Cerebellar cortex (tissue), 1 donor: ENCODE results near the gene CHPF2.

Experiments used
- DNase-seq: peaks from one replicate; pipeline ENCODE4 v3.0.0-alpha.2; 2015; ENCODE audit warnings: low spot score

CHPF2 gene

DNA sequence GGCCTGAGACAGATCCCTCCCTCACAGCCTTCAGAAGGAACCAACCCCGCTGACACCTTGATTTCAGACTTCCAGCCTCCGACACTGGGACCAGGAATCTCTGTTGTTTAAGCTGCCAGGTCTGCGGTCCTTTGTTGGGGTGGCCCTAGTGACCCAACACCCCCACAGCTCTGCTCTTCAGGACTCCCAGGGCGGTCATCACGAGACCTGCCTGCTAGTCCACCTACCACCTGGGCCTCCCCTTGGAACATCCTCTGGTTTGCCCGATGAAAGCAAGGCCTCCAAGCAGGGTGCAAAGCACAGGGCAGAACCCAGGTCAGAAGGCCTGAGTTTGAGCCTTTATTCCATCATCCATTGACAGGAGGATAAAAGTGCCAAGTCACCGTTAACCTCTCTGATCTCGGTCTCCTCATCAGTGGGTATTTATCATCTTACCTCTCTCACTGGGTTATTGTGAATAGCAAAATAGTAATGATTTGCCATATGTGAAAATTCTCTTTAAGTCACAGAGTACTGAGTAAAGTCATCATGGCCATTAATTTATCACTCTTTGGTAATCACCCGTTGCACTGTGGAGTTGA, 33.2 kb downstream of the CHPF2 start:
- no peak for DNase-seq

DNA sequence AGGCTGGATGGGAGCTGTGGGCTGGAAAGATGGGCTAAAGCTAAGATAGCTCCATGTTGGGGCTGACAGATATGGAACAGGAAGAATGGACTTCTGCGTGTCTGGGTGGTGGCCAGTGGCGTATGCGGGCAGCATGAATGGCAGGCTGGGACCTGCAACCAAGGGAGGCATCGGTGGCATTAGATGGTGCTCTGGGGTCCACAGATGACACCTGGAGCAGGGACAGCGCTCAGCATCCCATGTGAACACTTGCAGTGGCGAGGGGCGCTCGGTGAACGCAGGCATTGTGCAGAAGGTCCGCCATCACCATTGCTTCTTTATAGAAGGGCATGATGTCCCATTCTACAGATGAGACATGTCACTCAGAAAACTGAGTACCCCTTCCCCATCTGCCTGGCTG, 37.2 kb downstream of the CHPF2 start:
- DNase-seq: no peak

DNA sequence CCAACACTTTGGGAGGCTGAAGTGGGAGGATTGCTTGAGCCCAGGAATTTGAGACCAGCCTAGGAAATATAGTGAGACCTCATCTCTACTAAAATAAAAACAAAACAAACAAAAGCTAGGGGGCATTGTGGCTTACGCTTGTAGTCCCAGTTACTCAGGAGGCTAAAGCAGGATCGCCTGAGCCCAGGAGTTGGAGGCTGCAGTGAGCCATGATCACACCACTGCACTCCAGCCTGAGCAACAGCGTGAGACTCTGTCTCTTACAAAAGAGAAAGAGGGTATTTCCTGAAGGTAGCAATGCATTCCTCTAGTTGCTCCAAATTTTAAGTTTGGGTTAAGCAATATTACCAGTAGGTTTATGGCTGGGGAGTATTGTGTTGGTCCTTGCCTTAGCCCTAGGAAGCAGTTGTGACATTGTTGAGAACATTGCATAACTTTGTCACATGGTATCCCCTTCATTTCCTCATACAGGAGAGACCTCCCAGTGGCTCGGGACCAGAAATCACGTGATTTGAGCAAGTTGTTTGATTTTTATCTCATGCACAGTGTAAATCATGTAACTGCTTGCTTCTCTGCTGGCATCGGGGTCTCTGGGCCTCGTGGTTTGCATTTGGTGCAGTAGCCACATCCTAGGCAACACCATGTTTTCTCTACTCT, 39.5 kb downstream of the CHPF2 start:
- peak; percentile 21 for DNase-seq

DNA sequence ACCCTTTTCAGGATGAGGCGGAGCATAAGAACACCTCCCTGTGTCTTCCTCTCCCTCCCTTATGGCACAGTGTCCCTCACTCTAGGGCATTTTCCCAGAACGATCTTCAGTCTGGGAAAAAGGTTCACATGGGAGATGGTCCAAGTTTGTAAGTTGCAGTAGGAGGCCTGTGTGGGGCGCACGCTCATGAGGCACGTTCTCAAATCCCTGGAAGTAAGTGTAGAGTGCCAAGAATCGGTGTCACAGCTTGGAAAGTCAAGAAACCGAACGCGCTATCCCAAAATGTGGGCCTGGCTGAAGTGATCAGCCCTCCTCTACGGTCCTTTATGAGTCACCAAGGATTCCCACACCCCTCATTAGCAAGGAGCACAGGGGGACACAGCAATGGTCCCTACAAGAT, 40.1 kb downstream of the CHPF2 start:
- peak; percentile 18 for DNase-seq

DNA sequence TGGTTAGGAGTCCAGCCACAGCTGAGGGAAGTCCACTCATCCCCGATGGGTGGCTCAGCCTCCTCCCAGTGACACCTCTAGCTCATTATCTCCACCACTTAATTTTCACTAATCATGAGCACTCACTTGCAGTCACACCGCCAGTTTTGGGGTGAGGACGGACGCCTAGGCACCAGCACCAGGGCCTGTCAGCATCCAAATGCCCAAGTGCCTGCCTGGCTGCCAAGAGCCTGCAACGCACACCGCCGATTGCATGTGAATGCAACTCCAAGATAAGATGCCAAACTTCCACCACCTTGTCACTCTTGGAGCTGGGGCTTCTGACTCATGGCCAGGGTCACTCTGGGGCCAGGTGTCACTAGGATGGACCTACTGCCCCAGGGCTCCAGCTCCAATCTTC, 40.6 kb downstream of the CHPF2 start:
- no peak for DNase-seq

DNA sequence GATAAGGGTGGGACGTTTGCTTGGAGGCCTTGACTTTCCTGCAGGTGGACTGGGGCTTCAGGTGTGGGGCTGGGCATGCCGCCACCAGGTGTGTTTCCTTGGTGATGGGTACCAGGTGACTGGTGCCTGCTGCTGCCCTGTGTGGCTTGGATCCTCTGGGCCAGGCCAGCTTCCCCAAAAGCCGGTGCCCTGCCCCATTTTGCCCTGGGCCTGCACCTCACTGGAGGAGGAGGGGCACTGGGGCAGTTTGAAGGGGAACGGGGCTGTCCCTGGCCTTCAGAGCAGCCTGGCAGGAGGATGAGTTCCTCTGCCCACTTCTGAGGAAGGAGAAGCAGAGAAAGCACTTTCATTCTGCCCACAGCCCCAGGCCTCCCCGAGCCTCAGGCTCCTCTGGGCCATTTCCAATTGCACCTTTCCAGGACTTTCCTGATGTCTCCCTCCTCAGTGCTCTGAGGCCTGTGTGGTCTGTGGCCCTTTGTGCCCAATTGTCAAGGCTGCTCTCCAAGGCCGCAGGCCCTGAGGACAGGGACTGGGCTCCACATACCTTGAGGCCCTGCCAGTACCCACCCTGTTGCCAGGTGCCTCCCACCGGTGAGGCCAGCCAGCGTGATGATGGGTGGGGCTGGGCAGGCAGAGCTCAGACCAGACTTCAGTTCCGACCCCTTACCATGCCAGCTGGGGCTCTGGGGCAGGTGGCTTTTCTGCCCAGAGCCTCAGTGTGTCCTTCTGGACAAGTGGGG, 41.5 kb downstream of the CHPF2 start:
- DNase-seq: no peak

DNA sequence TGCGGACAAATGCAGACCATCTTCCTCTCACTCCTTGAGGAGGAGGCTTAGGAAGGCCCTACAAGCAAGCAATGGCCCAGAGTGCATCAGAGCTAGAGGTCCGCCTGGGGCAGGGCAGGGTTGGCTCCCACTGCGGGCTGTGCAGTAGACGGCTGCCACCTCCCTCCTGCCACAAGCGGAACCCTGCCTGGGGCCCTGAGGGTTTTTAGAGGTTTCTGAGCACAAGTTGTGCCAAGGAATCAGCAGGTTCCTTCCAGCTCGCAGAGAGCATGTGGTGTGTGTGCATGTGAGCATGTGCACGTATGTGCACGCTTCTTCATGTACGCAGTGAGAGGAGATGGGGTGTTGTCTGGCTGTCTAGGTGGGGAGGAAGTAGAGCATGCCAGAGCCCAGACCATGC, 42.1 kb downstream of the CHPF2 start:
- DNase-seq: no peak

DNA sequence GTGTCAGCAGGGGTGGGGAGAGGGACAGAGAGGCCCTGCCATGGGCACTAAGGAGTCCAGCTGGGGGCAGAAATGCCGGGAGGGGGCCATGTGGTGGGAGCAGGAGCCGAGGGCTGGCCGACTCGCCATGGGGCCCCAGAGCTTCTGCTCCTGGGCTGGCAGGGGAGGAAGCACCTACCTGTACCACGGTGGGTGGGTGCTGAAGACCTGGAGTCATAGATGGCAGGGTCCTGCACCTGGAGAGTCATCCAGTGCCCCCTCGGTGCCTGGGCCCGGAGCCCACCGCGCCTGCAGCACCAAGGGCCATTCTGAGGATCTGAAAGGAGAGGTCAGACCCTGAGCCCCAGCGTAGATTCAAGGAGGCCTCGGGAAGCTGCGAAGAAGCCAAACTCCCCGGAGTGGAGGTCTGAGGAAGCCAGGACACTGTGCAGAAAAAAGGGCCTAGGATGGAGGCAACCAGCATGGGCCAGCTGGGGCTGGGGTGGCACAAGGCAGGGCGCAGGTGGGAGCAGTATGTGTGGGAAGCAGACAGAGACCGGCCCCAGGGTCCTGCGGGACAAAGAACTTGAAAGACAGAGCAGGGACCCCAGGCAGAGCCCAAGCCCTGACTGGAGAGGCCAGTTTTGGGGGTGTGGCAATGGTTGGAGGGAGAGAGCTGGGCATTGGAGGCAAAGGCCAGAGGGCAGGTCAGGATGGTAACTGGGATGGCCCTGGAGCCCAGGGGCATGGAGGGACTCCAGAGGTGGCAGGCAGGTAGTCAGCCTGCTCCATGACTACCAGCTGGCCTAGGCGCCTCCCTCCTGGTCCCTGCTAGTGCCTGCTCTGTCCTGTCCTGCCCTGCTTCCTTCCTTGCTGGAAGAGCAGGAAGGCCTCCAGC, 42.9 kb downstream of the CHPF2 start:
- no peak for DNase-seq

DNA sequence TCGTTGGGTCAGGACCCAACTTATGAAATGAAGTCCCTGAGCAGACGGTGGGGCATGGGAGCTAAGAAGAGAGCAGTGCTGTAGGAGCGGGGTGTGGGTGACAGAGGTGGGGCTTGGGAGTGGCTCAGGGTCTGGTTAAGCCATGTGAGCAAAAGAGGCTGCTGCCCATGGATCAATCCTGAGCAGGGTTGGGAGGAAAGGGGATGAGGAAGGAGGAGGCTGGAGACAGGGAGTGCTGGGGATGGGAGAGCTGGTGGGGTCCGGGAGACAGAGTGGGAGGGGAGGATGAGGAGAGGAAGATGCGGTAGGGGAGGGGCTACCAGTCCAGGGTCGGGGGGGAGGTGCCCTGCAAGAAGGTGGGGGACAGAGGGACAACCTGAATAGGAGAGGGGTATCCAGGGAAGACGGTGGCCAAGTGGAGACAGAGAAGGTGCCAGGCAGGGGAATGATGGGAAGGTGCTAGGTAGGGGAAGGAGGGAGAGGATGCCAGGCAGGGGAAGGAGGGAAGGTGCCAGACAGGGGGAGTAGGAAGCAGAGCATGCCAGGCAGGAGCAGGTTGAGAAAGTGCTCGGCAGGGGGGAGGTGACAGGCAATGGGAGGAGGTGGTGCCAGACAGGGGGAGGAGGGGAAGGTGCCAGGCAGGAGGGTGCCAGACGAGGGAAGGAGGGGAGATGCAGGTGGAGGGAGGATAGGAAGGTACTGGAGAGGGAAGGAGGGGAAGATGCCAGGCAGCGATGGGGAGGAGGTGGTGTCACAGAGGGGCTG, 43.7 kb downstream of the CHPF2 start:
- DNase-seq: peak; percentile 91

DNA sequence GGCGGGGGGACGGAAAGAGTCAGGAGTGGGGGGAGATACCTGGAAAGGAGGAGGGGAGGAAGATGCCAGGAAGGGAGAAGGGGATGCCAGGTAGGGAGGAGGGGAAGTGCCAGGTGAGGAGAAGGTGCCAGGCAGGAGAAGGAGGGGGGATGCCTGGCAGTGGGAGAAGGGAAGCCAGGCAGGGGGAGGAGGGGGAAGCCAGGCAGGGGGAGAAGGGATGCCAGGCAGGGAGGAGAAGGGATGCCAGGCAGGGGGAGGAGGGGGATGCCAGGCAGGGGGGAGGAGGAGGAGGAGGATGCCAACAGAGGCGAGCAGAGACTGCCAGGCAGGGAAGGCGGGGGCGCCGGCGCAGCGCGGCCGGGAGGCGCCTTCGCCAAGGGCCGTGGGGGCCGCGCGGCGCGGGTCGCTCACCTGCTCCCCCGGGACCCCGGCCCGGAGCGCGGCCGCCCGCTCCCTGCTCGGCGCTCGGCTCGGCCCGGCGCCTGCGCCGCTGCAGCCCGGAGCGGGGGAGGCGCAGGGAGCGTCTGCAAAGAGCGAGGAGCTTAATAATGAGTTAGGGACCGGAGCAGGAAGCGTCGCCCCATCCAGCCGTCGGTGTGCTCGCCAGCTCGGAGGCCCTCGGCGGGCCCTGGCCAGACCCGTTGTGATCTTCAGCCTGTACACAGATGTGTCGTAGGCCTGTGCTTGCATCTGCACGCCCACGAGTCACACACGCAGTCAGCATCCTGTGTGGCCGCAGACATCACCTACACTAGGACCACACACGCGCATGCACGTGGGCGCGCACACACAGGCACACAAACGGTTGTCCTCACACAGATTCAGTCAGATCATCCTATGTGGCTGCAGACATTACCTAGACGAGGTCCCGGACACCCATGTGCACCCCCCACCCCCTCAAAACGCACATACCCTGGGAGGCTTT, 44.6 kb downstream of the CHPF2 start:
- DNase-seq: peak; percentile 79

DNA sequence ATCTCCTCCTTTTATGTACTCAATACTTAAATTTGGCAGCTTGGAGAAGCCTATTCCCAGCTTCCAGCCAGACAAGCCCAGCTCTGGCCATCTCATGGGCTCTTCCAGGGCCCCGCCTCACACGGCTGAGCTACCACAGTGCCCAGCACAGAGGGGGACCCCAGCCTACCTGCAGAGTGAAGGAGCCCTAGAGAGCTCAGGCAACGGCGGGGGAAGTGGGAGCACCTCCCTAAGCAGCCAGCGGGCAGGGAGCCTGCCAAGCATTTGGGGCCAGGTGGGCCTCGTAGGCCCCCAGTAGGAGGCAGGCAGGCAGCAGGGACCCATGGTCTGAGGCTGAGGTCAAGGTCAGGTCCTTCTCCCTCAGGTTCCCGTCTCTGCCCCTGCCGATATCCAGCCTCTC, 45.3 kb downstream of the CHPF2 start:
- no peak for DNase-seq

DNA sequence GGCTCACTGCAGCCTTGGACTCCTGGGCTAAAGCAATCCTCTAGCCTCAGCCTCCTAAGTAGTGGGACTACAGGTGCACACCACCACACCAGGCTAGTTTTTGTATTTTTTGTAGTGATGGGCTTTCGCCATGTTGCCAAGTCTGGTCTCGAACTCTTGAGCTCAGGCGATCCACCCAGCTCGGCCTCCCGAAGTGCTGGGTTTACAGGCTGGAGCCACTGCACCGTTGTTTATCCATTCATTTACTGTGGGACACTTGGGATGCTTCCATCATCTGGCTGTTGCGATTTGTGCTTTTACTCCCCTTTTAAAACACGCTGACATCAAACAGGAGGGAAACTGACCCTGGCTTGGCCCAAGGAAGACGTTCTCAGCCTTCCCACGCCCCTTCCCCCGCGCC, 46.7 kb downstream of the CHPF2 start:
- no peak for DNase-seq

DNA sequence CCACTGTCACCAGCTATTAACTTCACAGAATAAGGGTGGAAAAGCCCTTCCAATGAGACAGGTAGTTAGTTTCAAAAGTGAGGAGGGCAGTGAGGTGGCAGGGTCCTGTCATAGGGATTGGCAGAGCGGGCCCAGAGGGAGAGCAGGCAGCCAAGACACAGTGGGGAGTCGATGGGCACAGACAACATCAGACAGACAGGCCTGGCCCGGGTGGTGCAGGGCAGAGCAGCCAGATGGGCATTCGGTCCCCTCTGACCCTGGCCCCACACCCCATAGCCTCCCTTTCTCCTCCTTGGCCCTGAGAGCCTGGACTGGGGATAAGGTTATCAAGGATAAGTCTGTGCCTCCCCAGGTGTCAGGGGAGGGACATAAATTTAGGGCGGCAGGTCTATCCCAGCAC, 47.6 kb downstream of the CHPF2 start:
- no peak for DNase-seq

DNA sequence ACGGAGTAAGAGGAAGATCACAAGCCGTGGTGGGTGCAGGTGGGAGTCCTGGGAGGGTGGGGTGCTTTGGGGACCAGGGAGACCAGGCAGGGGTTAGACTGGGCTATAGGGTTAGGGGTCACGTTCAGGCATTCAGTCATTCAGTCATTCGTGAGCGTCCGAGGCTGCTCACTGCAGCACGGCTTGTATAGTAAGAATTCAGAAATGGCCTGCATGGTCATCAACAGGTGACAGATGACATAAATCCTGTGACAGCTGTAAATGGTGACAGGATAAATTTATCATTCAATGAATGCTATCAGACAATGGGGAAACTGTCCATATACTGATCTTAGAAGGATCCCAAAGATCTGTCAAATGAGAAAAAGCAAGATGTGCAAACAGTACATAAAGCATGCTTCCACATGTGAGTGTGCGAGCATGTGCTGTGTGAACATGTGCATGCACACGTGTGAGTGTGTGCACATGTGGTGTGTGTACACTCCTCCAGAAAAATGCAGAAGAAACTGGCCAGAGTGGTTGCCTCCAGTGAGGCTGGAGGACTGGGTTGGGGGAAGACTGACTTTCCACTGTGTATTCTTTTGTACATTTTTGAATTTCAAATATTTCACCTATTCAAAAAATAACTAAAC, 48.2 kb downstream of the CHPF2 start:
- no peak for DNase-seq

DNA sequence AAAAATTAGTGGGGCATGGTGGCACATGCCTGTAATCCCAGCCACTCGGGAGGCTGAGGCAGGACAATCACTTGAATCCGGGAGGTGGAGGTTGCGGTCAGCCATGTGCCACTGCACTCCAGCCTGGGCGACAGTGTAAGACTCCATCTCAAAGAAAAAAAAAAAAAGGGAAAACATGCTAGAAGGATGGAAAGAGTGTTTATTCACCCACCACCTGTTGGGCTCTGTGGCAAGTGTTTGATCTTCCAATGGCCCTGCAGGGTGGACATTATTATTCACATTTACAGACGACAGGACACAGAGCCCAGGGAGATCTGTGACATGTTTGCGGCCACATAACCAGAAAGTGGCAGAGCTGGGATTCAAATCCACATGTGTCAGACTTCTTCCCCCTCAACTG, 49.4 kb downstream of the CHPF2 start:
- no peak for DNase-seq

DNA sequence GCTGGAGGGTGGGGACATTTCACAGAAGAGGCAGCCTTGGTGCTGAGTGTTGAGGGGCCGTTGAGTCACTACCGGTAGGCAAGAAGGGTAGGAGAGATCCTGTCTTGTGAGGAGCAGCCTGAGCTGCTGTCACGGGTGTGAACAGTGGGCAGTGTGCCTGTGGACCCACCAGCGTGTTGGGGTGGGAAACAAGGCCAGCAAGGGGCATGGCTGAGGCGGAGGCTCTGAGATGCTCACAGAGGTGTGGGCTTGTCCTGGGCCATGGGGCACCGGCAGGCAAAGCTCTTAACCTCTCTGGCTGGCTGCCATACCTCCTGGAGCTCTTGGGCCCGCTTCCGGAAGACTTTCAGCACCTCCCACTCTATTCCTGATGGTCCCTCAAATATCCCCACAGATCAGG, 49.8 kb downstream of the CHPF2 start:
- DNase-seq: no peak

DNA sequence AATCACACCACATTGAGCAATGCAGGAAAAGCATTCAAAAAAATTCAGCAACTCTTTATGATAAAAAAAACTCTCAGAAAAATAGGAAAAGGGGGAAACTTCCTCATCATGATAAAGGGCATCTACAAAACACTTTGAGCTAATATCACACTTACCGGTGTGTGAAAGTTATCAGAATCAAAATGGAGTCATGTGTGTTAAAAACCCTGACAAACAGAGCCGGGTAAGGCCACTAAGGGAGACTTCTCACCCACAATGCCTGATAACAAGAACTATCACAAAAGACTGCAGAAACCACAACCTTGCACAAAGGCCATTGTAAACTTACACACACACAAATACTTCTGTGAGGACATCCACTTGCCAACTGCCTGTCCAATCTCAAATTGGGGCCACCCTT, 51.0 kb downstream of the CHPF2 start:
- no peak for DNase-seq

DNA sequence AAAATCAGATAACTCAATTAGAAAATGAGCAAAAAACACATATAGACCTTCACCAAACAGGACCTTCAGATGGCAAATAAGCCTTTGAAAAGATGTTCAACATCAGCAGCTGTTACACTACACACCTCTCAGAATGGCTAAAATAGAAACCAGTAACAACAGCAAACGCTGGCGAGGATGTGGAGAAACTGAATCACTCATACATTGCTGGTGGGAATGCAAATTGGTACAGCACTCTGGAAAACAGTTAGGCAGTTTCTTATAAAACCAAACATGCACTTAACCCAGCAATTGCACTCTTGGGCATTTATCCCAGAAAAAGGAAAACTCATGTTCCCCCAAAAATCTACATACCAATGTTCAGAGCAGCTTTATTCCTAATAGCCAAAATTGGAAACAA, 53.9 kb downstream of the CHPF2 start:
- DNase-seq: no peak
